HG03342 (cell line): ENCODE results near the gene VSIG2.

Experiments
- ATAC-seq: cut with Tn5 transposase; IDR thresholded peaks from one replicate; pipeline ENCODE4 v1.9.1; 2021; ENCODE audit warnings: mild to moderate bottlenecking, moderate library complexity; ENCODE audit not compliant: unreplicated experiment

Gene VSIG2

DNA sequence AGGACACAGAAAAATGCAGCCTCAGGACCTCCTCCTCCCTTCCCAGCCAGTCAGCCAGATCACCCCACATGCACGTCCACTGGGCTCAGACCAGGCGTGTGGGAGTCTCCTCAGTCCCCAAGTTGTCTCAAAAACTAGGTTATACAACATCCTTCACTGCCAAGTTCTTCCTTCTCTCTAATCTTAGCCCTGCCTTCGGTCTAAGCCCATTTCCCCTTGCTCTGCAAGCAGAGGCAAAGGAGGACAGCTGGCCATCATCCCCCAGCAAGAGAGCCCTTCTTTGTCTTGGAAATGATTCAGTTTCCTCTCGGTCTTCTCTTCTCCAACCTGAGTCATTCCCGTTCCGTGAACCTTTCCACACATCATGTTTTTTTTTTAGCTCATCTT lies 26.3 kb downstream of the VSIG2 start:
- ATAC-seq: peak; percentile 12

DNA sequence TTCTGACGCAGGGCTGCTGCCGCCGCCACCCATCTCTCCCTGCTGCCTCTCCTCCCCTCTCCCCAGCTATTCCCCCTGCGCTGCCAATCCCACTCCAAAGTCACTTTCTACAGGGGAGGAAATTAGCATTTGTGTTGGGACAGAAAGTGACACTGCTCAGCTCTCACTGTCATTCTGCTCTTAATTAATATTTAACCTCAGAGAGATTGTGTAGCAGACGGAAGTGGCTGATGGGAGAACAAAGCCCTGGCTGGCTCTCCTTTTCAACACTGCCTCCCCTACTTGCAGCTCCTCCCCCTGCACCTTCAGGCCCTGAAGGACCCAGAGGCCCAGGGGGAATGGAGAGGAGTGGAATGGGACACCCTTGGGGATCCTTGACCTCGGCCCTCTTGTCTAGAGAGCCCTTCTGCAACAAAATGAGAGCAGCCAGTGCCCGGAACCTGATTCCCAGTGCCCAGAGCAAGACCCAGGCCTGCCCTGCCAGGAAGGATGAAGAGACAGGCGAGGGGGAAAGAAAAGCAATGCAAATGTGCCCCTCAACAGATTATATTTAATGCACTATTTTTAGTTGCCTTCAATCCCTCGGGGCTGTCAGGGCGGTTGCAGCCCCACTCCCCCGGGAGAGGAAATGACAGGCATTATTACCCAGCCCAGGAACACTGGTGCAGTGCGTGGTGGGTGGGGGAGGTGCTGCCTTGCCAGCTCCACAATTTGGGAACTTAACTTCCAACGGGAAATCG lies 26.9 kb downstream of the VSIG2 start:
- peak; percentile 94 for ATAC-seq

DNA sequence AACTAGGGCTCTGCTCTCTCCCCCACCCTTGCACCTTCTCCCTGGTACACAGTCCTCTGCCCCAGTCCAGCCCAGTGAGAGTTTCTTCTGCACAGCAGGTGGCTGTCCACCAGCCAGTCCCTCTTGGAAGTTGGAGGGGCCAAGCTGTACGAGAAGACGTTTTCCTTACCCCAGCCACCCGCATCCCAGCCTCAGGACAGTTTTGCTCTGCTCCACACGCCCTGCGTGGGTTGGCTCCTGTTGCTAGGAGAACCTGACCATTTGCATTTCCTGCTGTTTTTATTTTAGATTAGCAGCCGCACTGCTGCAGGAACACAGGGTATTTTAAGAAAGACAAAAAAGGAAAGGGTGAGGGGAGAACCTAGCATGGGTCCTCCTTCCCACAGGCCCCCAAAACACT lies 29.9 kb downstream of the VSIG2 start:
- no peak for ATAC-seq

DNA sequence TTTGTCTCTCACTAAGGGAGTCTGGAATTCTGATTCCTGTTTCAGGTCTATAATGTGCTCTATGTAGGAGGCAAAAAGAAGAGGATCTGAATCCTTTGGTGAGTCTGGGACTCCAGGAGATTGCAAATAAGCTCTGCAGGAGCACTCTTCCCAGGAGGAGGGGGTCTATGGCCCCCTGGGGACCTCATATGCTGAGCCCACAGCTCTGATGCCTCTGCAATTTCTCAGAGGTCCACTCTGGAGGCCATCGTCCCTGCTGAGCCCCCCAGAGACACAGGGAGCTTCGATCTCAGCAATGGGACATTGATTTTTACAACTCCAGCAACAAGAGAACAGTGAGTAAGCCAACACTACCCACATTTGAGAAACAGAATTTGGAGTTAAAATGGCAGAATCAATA lies 32.5 kb downstream of the VSIG2 start:
- ATAC-seq: no peak

DNA sequence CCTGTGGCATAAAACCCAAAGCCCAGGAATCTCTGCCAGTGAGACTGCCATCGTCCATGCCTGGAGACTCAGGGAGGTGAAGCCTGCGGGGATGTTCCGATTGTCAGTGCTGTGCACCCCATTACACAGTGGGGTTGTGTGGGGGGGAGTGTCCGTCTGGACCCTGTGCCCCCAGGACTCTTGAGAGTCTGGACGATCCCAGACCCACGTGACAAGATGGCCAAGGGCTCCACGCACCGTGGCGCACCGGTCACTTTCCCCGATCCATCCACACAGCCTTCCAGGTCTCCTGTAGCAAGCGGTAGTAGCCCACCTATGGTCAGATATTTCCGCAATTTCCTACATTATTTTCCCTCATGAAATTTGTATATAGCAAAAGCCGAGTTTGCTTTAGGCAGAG lies 33.3 kb downstream of the VSIG2 start:
- no peak for ATAC-seq

DNA sequence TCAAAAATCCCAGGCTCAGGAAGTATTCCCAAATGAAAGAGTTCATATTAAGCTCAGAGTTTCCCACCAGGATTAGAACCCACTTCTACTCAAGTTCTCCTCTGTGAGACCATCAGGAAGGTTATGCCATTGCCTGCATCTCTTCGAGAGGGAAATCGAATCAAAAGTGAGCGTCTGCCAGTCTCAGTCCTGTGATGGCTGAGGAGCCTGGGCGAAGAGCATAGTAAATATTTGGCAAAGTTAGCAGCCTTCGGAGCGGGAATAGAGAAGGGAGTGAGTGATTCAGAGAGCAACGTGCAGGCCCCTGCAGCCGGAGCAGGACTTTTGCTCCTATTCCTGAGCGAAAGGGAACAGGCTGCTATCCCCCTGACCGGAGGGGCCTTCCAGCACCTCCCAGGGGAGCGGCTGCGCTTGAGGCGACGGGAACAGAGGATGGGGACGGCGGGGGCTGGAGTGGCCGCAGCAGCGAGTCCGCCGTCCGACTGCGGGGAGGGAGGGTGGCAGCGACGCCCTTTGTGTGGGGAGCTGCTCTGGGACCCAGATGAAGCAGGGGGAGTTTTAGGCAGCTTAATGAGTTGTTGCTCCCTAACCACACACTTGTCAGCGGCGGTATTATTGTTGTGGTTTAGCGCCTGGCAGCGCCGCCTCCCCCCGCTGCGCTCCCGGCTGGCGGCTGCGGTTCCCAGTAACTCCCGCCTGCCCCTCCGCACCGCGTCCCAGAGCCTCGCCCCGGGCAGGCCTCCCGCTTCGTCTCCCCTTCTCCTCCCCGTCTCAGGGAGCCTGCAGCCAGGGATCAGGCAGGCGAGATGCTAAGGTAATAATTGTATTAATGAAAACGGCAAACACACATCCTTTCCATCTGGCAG lies 34.0 kb downstream of the VSIG2 start:
- ATAC-seq: no peak

DNA sequence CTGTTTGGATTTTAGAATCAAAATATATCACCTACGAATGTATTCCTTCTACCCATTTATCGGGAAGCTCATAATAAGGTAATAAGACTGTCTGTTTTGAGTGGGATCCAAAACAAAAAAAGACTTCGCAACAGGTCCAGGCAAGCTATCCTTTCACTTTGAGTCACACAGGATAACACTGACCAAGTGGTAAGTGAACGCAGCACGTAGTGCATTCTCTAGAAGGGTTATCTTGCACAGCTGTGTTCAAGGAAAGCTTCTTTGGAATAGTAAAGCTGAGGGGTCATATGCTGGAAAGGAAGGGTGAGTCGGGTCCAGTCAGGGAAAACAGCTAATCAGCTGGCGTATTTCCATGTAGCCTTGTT lies 34.7 kb downstream of the VSIG2 start:
- no peak for ATAC-seq

DNA sequence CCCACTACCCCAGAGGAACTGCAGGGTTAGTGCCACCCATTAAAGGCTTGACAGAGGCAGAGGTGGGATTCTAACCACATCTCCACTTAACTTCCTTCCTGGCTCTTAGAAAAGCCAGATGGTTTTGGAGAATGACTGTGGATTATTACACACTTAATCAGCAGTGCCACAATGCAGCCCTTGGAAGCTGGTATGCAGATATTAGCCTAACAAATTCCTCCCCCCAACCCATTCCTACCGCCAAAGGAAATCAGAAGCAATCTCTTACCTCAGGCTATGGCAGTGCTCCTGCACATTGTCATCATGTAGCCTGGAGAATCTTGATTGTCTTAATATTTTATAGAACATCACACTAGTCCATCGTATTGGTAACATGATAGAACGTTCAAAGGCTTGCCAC lies 35.5 kb downstream of the VSIG2 start:
- ATAC-seq: no peak

DNA sequence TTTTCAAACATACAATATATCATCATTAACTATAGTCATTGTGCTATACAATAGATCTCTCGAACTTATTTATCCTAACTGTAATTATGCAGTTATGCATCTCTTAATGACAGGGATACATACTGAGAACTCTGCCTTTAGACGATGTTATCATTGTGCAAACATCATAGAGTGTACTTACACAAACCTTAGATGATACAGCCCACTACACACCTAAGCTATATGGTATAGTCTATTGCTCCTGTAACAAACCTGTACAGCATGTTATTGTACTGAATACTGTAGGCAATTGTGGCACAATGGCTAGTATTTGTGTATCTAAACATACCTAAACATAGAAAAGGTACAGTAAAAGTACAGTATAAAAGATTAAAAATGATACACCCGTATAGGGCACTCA lies 39.7 kb downstream of the VSIG2 start:
- no peak for ATAC-seq

DNA sequence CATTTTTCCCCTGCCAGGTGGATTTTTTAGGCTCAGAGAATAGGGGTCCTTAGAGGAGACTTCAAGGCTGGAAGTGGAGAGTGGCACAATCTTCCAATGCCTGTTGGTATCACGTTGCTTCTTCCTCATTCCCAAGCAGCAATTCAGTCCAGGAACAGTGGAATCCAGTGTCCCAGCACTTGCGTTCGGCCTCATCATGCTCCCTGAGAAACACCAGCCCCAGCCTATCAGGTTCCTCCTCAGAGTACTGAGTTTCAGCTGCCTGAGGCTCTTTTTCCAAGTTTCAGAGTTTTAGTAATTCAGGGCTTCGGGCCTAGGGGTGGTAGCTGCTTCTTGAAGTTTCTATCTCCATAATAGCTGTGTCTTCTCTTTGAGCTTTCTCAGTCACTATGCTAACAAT lies 44.2 kb downstream of the VSIG2 start:
- no peak for ATAC-seq

DNA sequence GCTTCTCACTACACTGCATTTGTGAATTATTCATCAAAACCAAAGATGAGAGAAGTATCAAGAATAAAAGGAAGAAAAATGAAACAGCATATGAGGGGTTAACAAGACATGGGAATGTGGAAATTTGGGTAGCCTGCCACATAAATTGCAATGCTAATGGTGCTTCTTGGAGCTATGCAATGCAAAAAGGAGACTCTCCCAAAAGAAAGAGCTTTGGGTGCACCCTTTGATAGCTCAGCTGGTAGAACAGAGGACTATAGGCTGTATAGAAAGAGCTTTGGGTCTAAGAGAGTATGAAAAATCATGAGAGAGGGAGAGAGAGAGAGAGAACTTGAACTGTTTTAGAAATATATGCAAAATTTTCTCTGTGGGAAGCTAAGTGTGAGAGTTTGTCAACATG lies 52.0 kb downstream of the VSIG2 start:
- ATAC-seq: no peak

DNA sequence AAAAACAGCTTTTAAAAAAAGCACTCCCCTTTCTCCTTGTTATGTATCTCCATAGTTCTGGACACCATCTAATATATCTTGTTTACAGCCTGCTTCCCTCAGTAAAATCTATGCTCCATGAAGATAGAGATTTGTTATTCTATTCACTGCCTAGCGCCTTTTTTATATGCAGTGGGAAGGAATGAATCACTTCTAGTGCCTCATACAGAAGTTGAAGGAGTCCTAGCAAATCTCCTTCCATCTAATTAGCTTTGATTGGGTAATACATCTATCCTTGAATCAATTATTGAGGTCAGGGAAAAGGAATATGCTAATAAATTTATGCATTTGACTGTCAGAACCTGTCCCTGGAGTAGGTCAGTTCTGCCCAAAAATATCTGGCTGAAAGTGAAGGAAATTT lies 52.5 kb downstream of the VSIG2 start:
- ATAC-seq: no peak
